ENCODE data around the gene PNPLA6.
A peak's percentile ranks its signal among the peaks of the same experiment; 100 is the strongest.

Gene PNPLA6

GRCh38 chr19:7526059-7526929 lies 9.2 kb upstream of the PNPLA6 start:
- H3K36me3 ChIP-seq (ENCODE audit: control insufficient read depth, insufficient read depth, low read length): peaks cover 27% of the 10 kb centered on the region
- no peak overlapping the region for H3K9ac ChIP-seq (ENCODE audit: low read depth, low read length)
- H3K27me3 ChIP-seq (ENCODE audit: control insufficient read depth, insufficient read depth, low read length): no peaks in the 10 kb centered on the region; the same call in 1 of the 2 replicates
- H3K9me3 ChIP-seq (ENCODE audit: control insufficient read depth, insufficient read depth, low read length): no peaks in the 10 kb centered on the region
- no peak overlapping the region for H3K4me3 ChIP-seq (ENCODE audit: low read depth, low read length)
- no peak overlapping the region for H3K27ac ChIP-seq (ENCODE audit: low read depth, low read length)
- peaks cover 7% of the 10 kb centered on the region; the same call in 1 of the 2 replicates for H3K4me1 ChIP-seq (ENCODE audit: control insufficient read depth, insufficient read depth, low read length)

DNA sequence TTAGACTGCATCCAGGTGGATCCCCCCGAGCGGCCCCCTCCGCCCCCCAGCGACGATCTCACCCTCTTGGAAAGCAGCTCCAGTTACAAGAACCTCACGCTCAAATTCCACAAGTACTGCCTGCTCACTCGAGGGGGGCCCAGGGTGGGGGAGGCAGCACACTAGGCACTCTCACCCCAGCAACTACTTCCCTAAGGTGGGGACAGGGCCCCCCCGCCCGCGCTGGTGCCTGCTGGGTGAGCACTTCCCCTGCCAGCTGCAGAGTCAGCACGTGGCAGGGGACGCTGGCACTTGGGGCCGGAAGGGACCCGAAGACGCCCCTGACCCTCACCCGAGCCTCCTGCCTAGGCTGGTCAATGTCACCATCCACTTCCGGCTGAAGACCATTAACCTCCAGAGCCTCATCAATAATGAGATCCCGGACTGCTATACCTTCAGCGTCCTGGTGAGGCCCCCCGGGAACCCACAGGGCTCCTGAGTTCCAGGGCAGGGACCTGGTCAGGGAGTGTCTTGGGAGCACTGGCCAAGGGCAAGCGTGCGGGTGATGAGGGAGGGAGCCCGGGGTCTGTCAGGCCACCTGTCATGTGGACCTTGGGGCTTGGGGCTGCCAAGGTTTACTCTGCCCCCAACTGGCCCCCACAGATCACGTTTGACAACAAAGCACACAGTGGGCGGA lies 7.9 kb upstream of the PNPLA6 start:
- Histone ChIP-seq H3K4me1 (ENCODE audit: control insufficient read depth, insufficient read depth, low read length) (peaks cover 4% of the 10 kb centered on the region; the same call in 1 of the 2 replicates), H3K4me3 (ENCODE audit: low read depth, low read length) (no peak overlapping the region), H3K9me3 (ENCODE audit: control insufficient read depth, insufficient read depth, low read length) (no peaks in the 10 kb centered on the region), H3K27ac (ENCODE audit: low read depth, low read length) (no peak overlapping the region), H3K27me3 (ENCODE audit: control insufficient read depth, insufficient read depth, low read length) (no peaks in the 10 kb centered on the region; the same call in 1 of the 2 replicates), H3K36me3 (ENCODE audit: control insufficient read depth, insufficient read depth, low read length) (peaks cover 27% of the 10 kb centered on the region), H3K9ac (ENCODE audit: low read depth, low read length) (no peak overlapping the region)

GRCh38 chr19:7528192-7528519 lies 7.4 kb upstream of the PNPLA6 start:
- no peak overlapping the region for H3K4me3 ChIP-seq (ENCODE audit: low read depth, low read length)
- no peaks in the 10 kb centered on the region; the same call in 1 of the 2 replicates for H3K27me3 ChIP-seq (ENCODE audit: control insufficient read depth, insufficient read depth, low read length)
- H3K9me3 ChIP-seq (ENCODE audit: control insufficient read depth, insufficient read depth, low read length): no peaks in the 10 kb centered on the region
- H3K27ac ChIP-seq (ENCODE audit: low read depth, low read length): no peak overlapping the region
- H3K9ac ChIP-seq (ENCODE audit: low read depth, low read length): no peak overlapping the region
- peaks cover 2% of the 10 kb centered on the region; the same call in 1 of the 2 replicates for H3K4me1 ChIP-seq (ENCODE audit: control insufficient read depth, insufficient read depth, low read length)
- peaks cover 27% of the 10 kb centered on the region for H3K36me3 ChIP-seq (ENCODE audit: control insufficient read depth, insufficient read depth, low read length)

- no peaks in the 10 kb centered on the region for H3K27me3 ChIP-seq (ENCODE audit: control insufficient read depth, insufficient read depth, low read length)
- no peak overlapping the region for H3K4me3 ChIP-seq (ENCODE audit: low read depth, low read length)
- H3K9me3 ChIP-seq (ENCODE audit: control insufficient read depth, insufficient read depth, low read length): no peaks in the 10 kb centered on the region
- H3K9ac ChIP-seq (ENCODE audit: low read depth, low read length): no peak overlapping the region
- no peaks in the 10 kb centered on the region for H3K4me1 ChIP-seq (ENCODE audit: control insufficient read depth, insufficient read depth, low read length)
- H3K36me3 ChIP-seq (ENCODE audit: control insufficient read depth, insufficient read depth, low read length): peaks cover 27% of the 10 kb centered on the region
- H3K27ac ChIP-seq (ENCODE audit: low read depth, low read length): no peak overlapping the region
Observed at GRCh38 chr19:7528522-7529245, 6.8 kb upstream of the PNPLA6 start.

DNA sequence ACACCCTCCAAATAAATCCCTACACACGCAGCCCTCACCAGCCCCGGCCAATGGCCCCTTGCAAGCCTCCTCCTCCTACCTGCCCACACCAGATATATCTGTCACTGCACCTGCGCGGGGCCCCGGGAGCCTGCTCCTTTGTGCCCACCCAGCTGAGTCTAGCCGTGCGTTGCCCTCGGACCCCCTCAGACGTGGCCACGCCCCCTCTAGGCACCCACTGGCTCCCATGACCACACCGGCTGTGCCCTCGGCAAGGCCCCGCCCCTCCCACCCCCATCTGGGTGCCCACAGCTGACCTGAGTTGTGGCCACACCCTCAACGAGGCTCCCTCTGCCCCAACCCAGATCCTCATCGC lies 6.3 kb upstream of the PNPLA6 start:
- Histone ChIP-seq H3K9me3 (ENCODE audit: control insufficient read depth, insufficient read depth, low read length) (no peaks in the 10 kb centered on the region), H3K36me3 (ENCODE audit: control insufficient read depth, insufficient read depth, low read length) (peaks cover 27% of the 10 kb centered on the region), H3K27me3 (ENCODE audit: control insufficient read depth, insufficient read depth, low read length) (no peaks in the 10 kb centered on the region), H3K4me3 (ENCODE audit: low read depth, low read length) (no peak overlapping the region), H3K9ac (ENCODE audit: low read depth, low read length) (no peak overlapping the region), H3K27ac (ENCODE audit: low read depth, low read length) (no peak overlapping the region), H3K4me1 (ENCODE audit: control insufficient read depth, insufficient read depth, low read length) (no peaks in the 10 kb centered on the region)

DNA sequence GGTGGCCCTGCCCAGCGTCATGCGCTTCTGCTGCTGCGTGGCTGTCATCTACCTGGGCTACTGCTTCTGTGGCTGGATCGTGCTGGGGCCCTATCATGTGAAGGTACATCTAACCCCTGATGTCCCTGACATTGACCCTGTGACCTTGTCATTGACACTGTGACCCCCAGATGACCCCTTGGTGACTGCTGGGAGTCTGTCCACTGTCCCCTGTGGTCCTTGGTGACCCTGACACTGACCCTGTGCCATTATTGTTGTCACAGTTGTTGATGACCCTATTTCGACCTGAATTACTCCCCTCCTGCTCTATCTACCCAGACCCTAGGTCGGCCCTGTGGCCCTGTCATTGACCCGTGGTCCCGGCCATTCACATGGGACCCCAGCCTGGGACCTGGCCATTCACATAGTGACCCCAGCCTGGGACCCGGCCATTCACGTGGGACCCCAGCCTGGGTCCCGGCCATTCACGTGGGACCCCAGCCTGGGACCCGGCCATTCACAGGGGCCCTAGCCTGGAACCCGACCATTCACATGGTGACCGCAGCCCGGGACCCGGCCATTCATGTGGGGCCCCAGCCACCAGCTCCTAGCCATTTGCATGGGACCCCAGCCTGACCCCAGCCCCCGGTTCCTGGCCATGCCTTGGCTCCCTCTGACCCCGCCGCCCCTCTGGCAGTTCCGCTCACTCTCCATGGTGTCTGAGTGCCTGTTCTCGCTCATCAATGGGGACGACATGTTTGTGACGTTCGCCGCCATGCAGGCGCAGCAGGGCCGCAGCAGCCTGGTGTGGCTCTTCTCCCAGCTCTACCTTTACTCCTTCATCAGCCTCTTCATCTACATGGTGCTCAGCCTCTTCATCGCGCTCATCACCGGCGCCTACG lies 5.7 kb upstream of the PNPLA6 start:
- no peaks in the 10 kb centered on the region for H3K9me3 ChIP-seq (ENCODE audit: control insufficient read depth, insufficient read depth, low read length)
- no peaks in the 10 kb centered on the region for H3K27me3 ChIP-seq (ENCODE audit: control insufficient read depth, insufficient read depth, low read length)
- no peak overlapping the region for H3K4me3 ChIP-seq (ENCODE audit: low read depth, low read length)
- no peak overlapping the region for H3K27ac ChIP-seq (ENCODE audit: low read depth, low read length)
- H3K36me3 ChIP-seq (ENCODE audit: control insufficient read depth, insufficient read depth, low read length): peaks cover 27% of the 10 kb centered on the region
- H3K9ac ChIP-seq (ENCODE audit: low read depth, low read length): no peak overlapping the region
- no peaks in the 10 kb centered on the region for H3K4me1 ChIP-seq (ENCODE audit: control insufficient read depth, insufficient read depth, low read length)

GRCh38 chr19:7533281-7533885 lies 2.1 kb upstream of the PNPLA6 start:
- peak overlapping the region; percentile 85 for H3K27ac ChIP-seq (ENCODE audit: low read depth, low read length)
- peak overlapping the region; percentile 55 for H3K9ac ChIP-seq (ENCODE audit: low read depth, low read length)

DNA sequence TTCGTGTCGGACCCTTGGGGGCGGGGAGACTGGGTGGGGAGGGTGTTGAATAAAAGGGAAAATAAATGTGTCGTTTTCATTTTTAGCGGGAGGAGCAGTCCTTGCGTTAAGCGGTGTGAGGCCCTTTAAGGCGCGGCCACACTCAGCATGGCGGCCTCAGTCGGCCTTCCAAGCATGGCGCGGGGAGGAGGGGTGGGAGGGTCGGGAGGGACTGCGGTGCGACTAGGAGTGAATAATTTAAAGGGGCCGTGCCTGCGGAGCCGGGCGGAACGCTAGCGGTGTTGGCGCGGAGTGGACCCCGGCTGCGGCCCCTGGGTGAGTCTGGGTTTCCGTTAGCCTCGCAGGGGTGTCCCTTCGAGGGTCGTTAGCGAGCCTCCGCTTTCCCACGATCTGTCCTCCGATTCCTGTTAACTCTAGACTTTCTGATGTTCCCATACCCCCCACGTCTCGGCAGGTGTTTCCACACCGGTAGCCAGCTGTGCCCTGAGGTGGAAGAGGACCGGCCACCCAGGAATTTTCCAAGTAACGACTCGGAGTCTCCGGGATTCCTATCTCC lies 1.5 kb upstream of the PNPLA6 start:
- Histone ChIP-seq H3K4me1 (ENCODE audit: control insufficient read depth, insufficient read depth, low read length) (no peaks in the 10 kb centered on the region), H3K36me3 (ENCODE audit: control insufficient read depth, insufficient read depth, low read length) (peaks cover 26% of the 10 kb centered on the region), H3K9ac (ENCODE audit: low read depth, low read length) (peak overlapping the region; percentile 55), H3K27ac (ENCODE audit: low read depth, low read length) (peak overlapping the region; percentile 85), H3K27me3 (ENCODE audit: control insufficient read depth, insufficient read depth, low read length) (no peaks in the 10 kb centered on the region), H3K4me3 (ENCODE audit: low read depth, low read length) (peak overlapping the region; percentile 87), H3K9me3 (ENCODE audit: control insufficient read depth, insufficient read depth, low read length) (no peaks in the 10 kb centered on the region)

More at GRCh38 chr19:7533281-7533885, 2.1 kb upstream of the PNPLA6 start:
- no peaks in the 10 kb centered on the region for H3K4me1 ChIP-seq (ENCODE audit: control insufficient read depth, insufficient read depth, low read length)
- H3K36me3 ChIP-seq (ENCODE audit: control insufficient read depth, insufficient read depth, low read length): peaks cover 26% of the 10 kb centered on the region
- H3K27me3 ChIP-seq (ENCODE audit: control insufficient read depth, insufficient read depth, low read length): no peaks in the 10 kb centered on the region
- H3K9me3 ChIP-seq (ENCODE audit: control insufficient read depth, insufficient read depth, low read length): no peaks in the 10 kb centered on the region
- peak overlapping the region; percentile 87 for H3K4me3 ChIP-seq (ENCODE audit: low read depth, low read length)

- peaks cover 22% of the 10 kb centered on the region for H3K36me3 ChIP-seq (ENCODE audit: control insufficient read depth, insufficient read depth, low read length)
- H3K27me3 ChIP-seq (ENCODE audit: control insufficient read depth, insufficient read depth, low read length): no peaks in the 10 kb centered on the region
- H3K4me3 ChIP-seq (ENCODE audit: low read depth, low read length): peak overlapping the region; percentile 87
- H3K4me1 ChIP-seq (ENCODE audit: control insufficient read depth, insufficient read depth, low read length): no peaks in the 10 kb centered on the region
- H3K9me3 ChIP-seq (ENCODE audit: control insufficient read depth, insufficient read depth, low read length): no peaks in the 10 kb centered on the region
- peak overlapping the region; percentile 85 for H3K27ac ChIP-seq (ENCODE audit: low read depth, low read length)
- H3K9ac ChIP-seq (ENCODE audit: low read depth, low read length): peak overlapping the region; percentile 30
Observed at GRCh38 chr19:7534531-7535046, 928 bp upstream of the PNPLA6 start.
